GM12878 (cell line): ENCODE measurements around the gene UXS1. TPM values are rescaled to one million over a fixed set of nuclear protein-coding genes. Genes with fewer than 3 reads are reported as not detected.

Source experiments
- ATAC-seq: fragments of 200-7000 bp; cut with Tn5 transposase; 3 replicates; pipeline ENCODE4 v1.9.1; 2020; ENCODE audit warnings: mild to moderate bottlenecking, moderate library complexity
- BruUV-seq: library from RNA; stranded (reverse); fragments of 400-500 nt; replicated peaks from 2 replicates; lab custom pipeline; 2021; lab: Mats Ljungman, UMichigan
- CTCF ChIA-PET: fragments of 300-600 bp; sonication (Branson Sonifier 250); formaldehyde crosslinking; extraction: SDS; loops from one replicate; lab custom pipeline; 2021; ENCODE audit warnings: inconsistent platforms; lab: Yijun Ruan, JAX
- POLR2A ChIA-PET: fragments of 350-600 bp; formaldehyde crosslinking; extraction: SDS; loops from one replicate; lab custom pipeline; 2021; ENCODE audit warnings: inconsistent platforms; lab: Charles Lee
- RAD21 ChIA-PET: fragments of 300-600 bp; sonication (Branson Sonifier 250); formaldehyde crosslinking; loops from one replicate; lab custom pipeline; 2023; ENCODE audit warnings: antibody characterized with exemption; ENCODE audit not compliant: unreplicated experiment; lab: Charles Lee
- SMC1A ChIA-PET: fragments of 300-600 bp; sonication (Branson Sonifier 250); formaldehyde crosslinking; loops from one replicate; lab custom pipeline; 2023; ENCODE audit not compliant: unreplicated experiment, uncharacterized antibody; lab: Charles Lee
- DNase-seq: peaks from one replicate; pipeline ENCODE4 v3.0.0-alpha.2; 2011; ENCODE audit warnings: low read depth, low spot score
- FAIRE-seq: peaks from 3 replicates; lab custom pipeline; 2011; peaks lifted over from hg19 to GRCh38; lab: Jason Lieb, UNC
- H2AFZ ChIP-seq: 2 replicates; pipeline ENCODE4 v1.6.0; 2011; ENCODE audit warnings: low read depth, low read length, control low read depth; ENCODE audit not compliant: control insufficient read depth
- H3K27ac ChIP-seq: 2 replicates; pipeline ENCODE4 v1.5.1; 2011; ENCODE audit warnings: control low read depth; ENCODE audit not compliant: control insufficient read depth, insufficient read depth
- H3K27me3 ChIP-seq, 2 experiments: replicated peaks in 1 of 2; 2 replicates each; pipeline versions ENCODE4 v1.6.0 to v1.6.1; 2011; ENCODE audit warnings: low read length in 1 of 2; ENCODE audit not compliant: control insufficient read depth in 2 of 2, insufficient read depth in 2 of 2
- H3K36me3 ChIP-seq, 2 experiments: 2 replicates each; pipeline ENCODE4 v1.5.1; 2011; ENCODE audit warnings: low read length in 1 of 2; ENCODE audit not compliant: control insufficient read depth in 2 of 2, insufficient read depth in 2 of 2
- H3K4me1 ChIP-seq: 2 replicates; pipeline ENCODE4 v1.6.1; 2011; ENCODE audit warnings: mild to moderate bottlenecking, low read length, moderate library complexity, mixed read lengths; ENCODE audit not compliant: control insufficient read depth, insufficient read depth
- H3K4me2 ChIP-seq: 2 replicates; pipeline ENCODE4 v1.6.0; 2011; ENCODE audit warnings: control low read depth; ENCODE audit not compliant: control insufficient read depth, insufficient read depth
- H3K4me3 ChIP-seq: fragments of 200-600 bp; sonication (generic); 2 replicates; pipeline ENCODE4 v1.5.1; 2016
- H3K79me2 ChIP-seq: 2 replicates; pipeline ENCODE4 v1.6.0; 2011; ENCODE audit warnings: low read length; ENCODE audit not compliant: control insufficient read depth, insufficient read depth
- H3K9ac ChIP-seq: 2 replicates; pipeline ENCODE4 v1.8.0; 2011; ENCODE audit warnings: low read length, control low read depth, mixed read lengths; ENCODE audit not compliant: control insufficient read depth, insufficient read depth
- H3K9me3 ChIP-seq: replicated peaks from 3 replicates; pipeline ENCODE4 v1.5.1; 2011; ENCODE audit warnings: mild to moderate bottlenecking, low read length; ENCODE audit not compliant: control insufficient read depth, insufficient read depth
- H4K20me1 ChIP-seq: 2 replicates; pipeline ENCODE4 v1.6.0; 2011; ENCODE audit not compliant: control insufficient read depth, insufficient read depth
- BACH1 ChIP-seq: fragments of 450-650 bp; IDR thresholded peaks from 2 replicates; pipeline ENCODE4 v1.6.1; 2017; ENCODE audit warnings: mild to moderate bottlenecking, borderline replicate concordance
- BCL3 ChIP-seq: IDR thresholded peaks from 2 replicates; pipeline ENCODE4 v1.6.1; 2011; ENCODE audit warnings: borderline replicate concordance, low read depth, mild to moderate bottlenecking, moderate library complexity, low read length; ENCODE audit not compliant: insufficient read depth, poor library complexity, severe bottlenecking
- BMI1 ChIP-seq: fragments of 450-650 bp; IDR thresholded peaks from 2 replicates; pipeline ENCODE4 v1.6.1; 2016; ENCODE audit warnings: mild to moderate bottlenecking, moderate library complexity, borderline replicate concordance
- CUX1 ChIP-seq: IDR thresholded peaks from 2 replicates; pipeline ENCODE4 v1.6.1; 2012; ENCODE audit warnings: improper control_type of control experiment, low read depth, low read length; ENCODE audit not compliant: insufficient replicate concordance
- HCFC1 ChIP-seq: fragments of 150-350 bp; IDR thresholded peaks from 2 replicates; pipeline ENCODE4 v1.6.1; 2014; ENCODE audit warnings: low read length
- KDM1A ChIP-seq: fragments of 200-600 bp; sonication (generic); IDR thresholded peaks from 2 replicates; pipeline ENCODE4 v1.6.1; 2016; ENCODE audit warnings: borderline replicate concordance
- MYC ChIP-seq: IDR thresholded peaks from 2 replicates; pipeline ENCODE4 v1.6.1; 2011; ENCODE audit warnings: mild to moderate bottlenecking, low read length, moderate library complexity, inconsistent platforms; ENCODE audit not compliant: insufficient read depth, insufficient replicate concordance, insufficient read length, severe bottlenecking
- NBN ChIP-seq: fragments of 450-650 bp; IDR thresholded peaks from 2 replicates; pipeline ENCODE4 v1.6.1; 2016
- SMAD5 ChIP-seq: IDR thresholded peaks from 2 replicates; pipeline ENCODE4 v1.6.1; 2016; ENCODE audit warnings: antibody characterized with exemption, low read depth
- USF2 ChIP-seq: IDR thresholded peaks from 2 replicates; pipeline ENCODE4 v1.6.1; 2011; ENCODE audit warnings: low read depth, low read length, improper control_type of control experiment, borderline replicate concordance
- ZBED1 ChIP-seq: IDR thresholded peaks from 2 replicates; pipeline ENCODE4 v1.6.1; 2016; ENCODE audit warnings: borderline replicate concordance
- WGBS: methylation state at CpG from one replicate; pipeline ENCODE4 v1.1.6; 2016; ENCODE audit warnings: low lambda C conversion rate; ENCODE audit not compliant: insufficient replicate concordance, insufficient coverage; ENCODE audit errors: missing lambda C conversion rate; 5-methylcytosine and 5-hydroxymethylcytosine counted together
- in situ Hi-C: fragments of 300-500 bp; cut with MboI; formaldehyde crosslinking; loops from 9 replicates; pipeline ENCODE4 v1.14.3; 2018; ENCODE audit warnings: mixed read lengths
- intact Hi-C: fragments of 100-400 bp; cut with micrococcal nuclease; formaldehyde crosslinking; loops from one replicate; pipeline ENCODE4 v1.14.2; 2022; ENCODE audit not compliant: unreplicated experiment
- polyA plus RNA-seq, 11 experiments: library from polyadenylated mRNA; depleted of rRNA in 4 of 11; unstranded in 6 of 11; stranded (reverse) in 5 of 11; fragments of >200 nt; fragmentation: Nextera tagmentation in 4 of 11; fragmentation: Illumina TruSeq in 1 of 11; extraction: Ambion mirVana in 4 of 11; extraction: Trizol in 1 of 11; gene quantifications; 1 replicate in 1 of 11; 2 replicates in 10 of 11; pipeline versions ENCODE4 v1.2.1 to v1.2.3, GENCODE V29; 2011 to 2016; ENCODE audit warnings: inconsistent platforms in 2 of 11, missing spikeins in 2 of 11, low read depth in 1 of 11
- total RNA-seq, 4 experiments: library from RNA; depleted of rRNA in 3 of 4; stranded (reverse); fragments of >200 nt in 3 of 4; fragmentation: Illumina TruSeq in 1 of 4; extraction: Trizol in 1 of 4; gene quantifications; 2 replicates each; pipeline versions ENCODE4 v1.2.1 to v1.2.3, GENCODE V29; 2013 to 2021

UXS1 gene
- total and polyA plus RNA-seq, 10 of the 15 experiments (the other 5 are each of a cell fraction or from before 2014, with no cell fraction given): 6.0 to 25.4 (median 24.0) TPM

- TF ChIP-seq MYC: no peak
- TF ChIP-seq BMI1: no peak
Measured at GRCh38 chr2:106119074-106119473, 75.0 kb downstream of the UXS1 start (continued).

DNA sequence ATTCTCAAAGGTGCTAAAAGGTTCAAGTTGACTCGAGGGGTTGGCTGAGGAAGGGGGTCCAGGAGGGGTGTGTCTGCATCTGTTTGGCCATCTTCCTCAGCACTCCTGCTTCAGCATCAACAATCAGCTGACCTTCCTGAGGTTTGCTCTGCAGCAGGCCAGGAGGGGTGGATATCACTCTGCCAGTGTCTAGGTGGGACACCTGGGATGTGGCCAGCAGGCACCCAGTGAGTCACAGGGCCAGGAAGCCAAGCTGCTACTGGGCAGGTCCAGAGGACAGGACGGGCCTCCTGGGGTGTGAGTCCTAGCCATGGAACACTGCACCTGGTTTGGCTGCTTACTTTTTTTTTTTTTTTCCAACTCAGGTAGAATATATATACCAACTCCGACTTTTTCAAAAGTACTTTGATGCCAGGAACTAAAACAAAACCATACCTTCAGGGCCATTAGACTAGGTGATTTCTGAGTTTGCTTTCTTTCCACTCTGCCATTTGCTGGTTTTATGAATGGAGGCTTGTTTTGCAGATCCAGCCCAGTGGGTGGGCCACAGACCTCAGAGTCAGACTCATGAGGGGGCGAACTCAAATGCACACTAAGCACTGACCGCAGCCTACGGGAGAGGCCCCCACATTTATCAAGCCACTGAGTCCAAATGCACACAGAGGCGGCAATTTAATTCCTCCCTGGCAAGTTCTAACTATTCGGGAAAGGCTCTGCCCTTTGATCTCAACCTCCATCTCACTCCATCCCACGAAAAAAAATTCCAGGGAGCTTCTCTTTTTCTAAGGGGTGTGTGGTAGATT, 76.0 kb downstream of the UXS1 start:
- no TSS peak for BruUV-seq
- POLR2A ChIA-PET: no interaction called here
- ATAC-seq: no peak

More for the DNA sequence above, 76.0 kb downstream of the UXS1 start:
- CTCF ChIA-PET: no interaction called here
- no peak overlapping the region for H3K27ac ChIP-seq
- RAD21 ChIA-PET: no interaction called here
- TF ChIP-seq SMAD5 (no peak), USF2 (no peak), HCFC1 (no peak), KDM1A (no peak), NBN (no peak), BCL3 (no peak), CUX1 (no peak), ZBED1 (no peak), BACH1 (no peak)
- no peaks in the 10 kb centered on the region for H3K27me3 ChIP-seq
- WGBS: 100% methylated on average over 9 of the region's 9 CpGs
- H3K9me3 ChIP-seq: no peaks in the 10 kb centered on the region
- no peak overlapping the region for H3K4me3 ChIP-seq
- H3K4me1 ChIP-seq: no peaks in the 10 kb centered on the region
- no peak overlapping the region for H3K4me2 ChIP-seq
- no peak overlapping the region for H3K9ac ChIP-seq
- FAIRE-seq: no peak
- H4K20me1 ChIP-seq: no peaks in the 10 kb centered on the region
- no peak overlapping the region for H2AFZ ChIP-seq
- H3K79me2 ChIP-seq: no peaks in the 10 kb centered on the region
- intact Hi-C loops: no loop called here
- DNase-seq: no peak
- in situ Hi-C loops: no loop called here
- SMC1A ChIA-PET: no interaction called here
- peaks cover 5 to 12% of the 10 kb centered on the region in 2 experiments; a peak in 3 of 4 replicates for H3K36me3 ChIP-seq
